SHP77 treated with DMSO at 0.1 percent for 48 hours (cell line): Measurements from ENCODE around the gene PRIM2.
"Not testable (repeated sequence)": the region's sequence is repeated elsewhere in the genome, so short reads cannot be mapped to it uniquely, and the experiment has no call there.

Source experiments
- DNase-seq: peaks from one replicate; lab custom pipeline; 2025; lab: John Stamatoyannopoulos, UW

Gene PRIM2

DNA sequence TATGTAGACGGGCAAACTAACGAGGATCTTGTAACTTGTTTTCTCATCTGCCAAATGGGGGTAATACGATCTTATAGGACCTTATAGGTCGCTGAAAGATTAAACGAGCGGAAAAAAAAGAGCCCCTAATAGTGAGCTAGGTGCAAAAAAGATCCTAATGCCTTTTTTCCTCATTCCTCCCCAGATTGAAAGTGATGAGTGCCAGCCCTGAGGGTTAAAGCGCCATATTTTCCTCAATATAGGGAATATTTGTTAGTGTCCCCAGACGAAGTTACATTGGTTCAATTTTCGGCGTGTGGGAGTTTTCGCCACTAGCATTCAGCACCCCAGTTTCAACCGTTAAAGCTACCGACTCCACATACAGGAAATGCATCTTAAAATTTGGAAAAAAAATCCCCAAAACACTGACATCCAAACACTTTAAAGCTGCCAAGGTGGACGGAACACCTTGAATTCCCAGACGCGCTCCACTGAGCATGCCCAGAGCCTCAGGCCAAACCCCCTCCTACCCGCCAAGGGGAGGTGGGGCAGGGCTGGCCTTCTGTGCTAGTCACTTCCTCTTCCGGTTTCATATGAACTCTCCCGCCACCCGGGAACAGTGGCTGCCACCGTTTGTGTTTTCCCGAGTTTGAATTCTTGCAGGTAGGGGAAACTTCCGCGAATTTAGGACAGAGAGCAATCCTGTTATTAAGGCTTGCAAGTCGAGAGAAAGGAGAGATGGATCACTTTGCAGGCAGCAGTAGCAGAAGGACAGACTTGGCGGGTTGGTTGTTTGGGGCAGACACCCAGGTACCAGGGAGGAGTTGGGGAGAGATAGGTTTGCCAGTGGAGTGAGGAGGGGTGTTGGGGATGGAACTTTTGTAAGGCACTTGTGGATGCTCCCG is at the start of gene PRIM2:
Gene PRIM2, plus strand, starts transcription at position 571 of the 884 bp plus-strand sequence. CDS start 816 bp downstream, outside the sequence.
- peak; percentile 67 for DNase-seq

DNA sequence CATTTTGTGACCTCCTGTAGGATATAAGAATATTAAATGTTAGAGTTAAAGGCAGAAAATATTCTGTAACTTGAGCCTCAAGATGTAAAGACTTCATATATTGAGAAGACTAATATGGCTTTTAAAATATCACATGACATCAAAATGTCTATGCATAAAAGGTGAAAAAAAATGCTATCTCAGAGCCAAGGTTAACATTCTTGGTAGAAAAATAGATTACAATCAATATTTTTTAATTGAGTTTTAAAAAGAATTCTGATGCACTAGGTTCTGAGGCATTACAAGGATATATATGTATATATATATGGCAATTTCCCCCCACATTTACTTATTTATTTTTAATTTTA is 49.2 kb upstream of the PRIM2 start:
- no peak for DNase-seq

- not testable (repeated sequence) for DNase-seq
These were observed 43.2 kb upstream of the PRIM2 start for GRCh38 chr6:57274113-57274824.

GRCh38 chr6:57275384-57275783 is 42.0 kb upstream of the PRIM2 start:
- no peak for DNase-seq

GRCh38 chr6:57276946-57277345 is 40.5 kb upstream of the PRIM2 start:
- DNase-seq: no peak

GRCh38 chr6:57278570-57278969 is 38.9 kb upstream of the PRIM2 start:
- no peak for DNase-seq

- DNase-seq: no peak
These were observed 38.4 kb upstream of the PRIM2 start for GRCh38 chr6:57279013-57279412.

GRCh38 chr6:57283106-57283505 is 34.3 kb upstream of the PRIM2 start:
- no peak for DNase-seq

GRCh38 chr6:57283911-57284455 is 33.4 kb upstream of the PRIM2 start:
- DNase-seq: no peak

- not testable (repeated sequence) for DNase-seq
These were observed 29.3 kb upstream of the PRIM2 start for GRCh38 chr6:57288136-57288535.

DNA sequence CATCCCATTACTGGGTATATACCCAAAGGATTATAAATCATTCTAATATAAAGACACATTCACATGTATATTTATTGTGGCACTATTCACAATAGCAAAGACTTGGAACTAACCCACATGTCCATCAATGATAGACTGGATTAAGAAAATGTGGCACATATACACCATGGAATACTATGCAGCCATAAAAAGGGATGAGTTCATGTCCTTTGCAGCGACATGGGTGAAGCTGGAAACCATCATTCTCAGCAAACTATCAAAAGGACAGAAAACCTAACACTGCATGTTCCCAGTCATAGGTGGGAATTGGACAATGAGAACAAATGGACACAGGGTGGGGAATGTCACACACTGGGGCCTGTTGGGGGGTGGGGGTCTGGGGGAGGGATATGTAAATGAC is 24.0 kb upstream of the PRIM2 start:
- DNase-seq: not testable (repeated sequence)

- no peak for DNase-seq
These were observed 22.5 kb upstream of the PRIM2 start for GRCh38 chr6:57294862-57295445.

DNA sequence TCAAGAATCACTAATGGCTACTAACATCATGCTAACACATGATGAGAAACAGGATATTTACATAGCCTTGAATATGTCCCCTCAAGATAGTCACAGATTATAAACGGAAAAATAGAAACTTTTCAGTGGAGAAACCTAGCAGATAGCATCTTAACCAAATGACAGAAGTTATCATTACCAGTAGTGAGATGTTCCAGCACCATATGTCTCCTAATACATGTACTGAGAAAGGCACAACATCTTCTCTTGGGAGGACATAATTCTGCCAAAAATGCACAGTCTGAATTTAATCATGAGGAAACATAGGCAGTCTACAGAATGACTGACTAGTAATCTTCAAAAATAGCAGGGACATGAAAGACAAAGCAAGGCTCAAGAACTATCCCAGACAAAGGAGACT is 19.9 kb upstream of the PRIM2 start:
- no peak for DNase-seq

DNA sequence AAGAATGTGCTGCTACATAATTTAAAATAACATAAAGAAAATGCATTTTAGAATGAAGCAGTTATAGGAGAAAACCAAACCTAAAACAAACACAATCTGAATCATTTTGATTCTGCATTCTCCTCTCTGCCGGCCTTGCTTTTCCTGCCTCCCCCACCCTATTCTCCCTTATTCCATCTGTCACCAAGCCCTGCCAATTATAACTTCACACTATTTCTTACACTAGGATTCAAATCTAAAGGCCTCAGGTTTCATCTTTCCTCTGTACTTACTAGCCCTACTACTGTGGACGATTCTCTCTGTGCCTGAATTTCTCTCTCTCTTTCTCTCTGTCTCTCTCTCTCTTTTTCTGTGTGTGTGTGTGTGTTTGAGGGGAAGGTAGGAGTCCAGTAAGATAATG is 18.7 kb upstream of the PRIM2 start:
- no peak for DNase-seq

- DNase-seq: no peak
These were observed 15.7 kb upstream of the PRIM2 start for GRCh38 chr6:57301757-57302156.

DNA sequence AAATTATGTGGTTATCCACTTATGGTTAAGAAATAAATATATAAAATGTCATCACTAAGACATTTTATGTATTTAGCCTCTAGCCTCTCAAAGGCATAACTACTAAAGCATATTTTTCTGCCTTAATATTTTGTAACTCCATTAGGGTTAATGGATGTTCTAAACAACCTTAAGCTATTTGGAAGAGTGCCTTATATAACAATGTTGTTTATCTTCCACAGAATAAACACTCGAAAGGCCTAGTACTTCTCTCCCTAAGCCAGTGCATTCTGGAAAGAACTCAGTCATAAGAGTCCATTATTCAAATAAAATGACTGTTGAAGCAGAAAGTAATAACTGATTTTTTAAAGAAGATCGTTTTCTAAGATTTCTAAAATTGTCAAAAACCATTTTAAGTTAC is 15.0 kb upstream of the PRIM2 start:
- no peak for DNase-seq

GRCh38 chr6:57303931-57304681 is 13.3 kb upstream of the PRIM2 start:
- DNase-seq: no peak

DNA sequence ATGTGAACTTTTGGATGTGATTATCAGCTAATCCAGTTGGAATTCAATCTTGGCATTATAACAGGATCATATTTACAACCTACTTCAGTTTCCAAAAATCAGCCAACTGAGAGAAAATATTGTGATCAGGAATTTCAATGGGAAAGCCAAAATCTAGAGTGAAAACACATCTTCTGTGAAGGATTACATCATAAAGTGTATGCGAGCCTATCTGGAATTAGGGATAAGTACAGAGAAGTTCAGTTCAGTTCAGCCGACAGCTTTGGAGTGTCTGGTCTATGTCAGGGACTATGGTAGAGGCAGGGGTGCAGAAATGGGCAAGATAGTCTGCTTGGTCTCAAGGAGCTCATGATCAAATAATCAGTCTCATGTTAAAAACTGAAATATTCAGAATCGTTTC is 12.3 kb upstream of the PRIM2 start:
- DNase-seq: no peak

DNA sequence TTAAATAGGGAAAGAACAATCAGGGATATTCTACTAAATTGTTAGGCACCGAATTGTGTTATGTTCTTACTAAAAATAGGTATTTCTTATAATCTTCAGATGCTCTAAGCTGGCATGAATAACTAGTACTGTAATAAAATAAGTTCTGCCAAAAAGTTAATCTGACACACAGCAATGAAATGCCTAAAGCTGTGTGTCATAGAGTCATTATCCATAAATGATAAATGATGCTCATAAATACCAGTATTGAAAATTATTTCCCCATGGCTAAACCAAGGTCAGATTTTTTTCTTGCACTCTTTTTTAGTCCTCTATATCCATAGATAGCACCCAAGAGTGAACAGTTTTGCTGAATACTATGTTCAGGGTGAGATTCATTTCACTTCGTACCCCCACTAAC is 11.7 kb upstream of the PRIM2 start:
- no peak for DNase-seq

DNA sequence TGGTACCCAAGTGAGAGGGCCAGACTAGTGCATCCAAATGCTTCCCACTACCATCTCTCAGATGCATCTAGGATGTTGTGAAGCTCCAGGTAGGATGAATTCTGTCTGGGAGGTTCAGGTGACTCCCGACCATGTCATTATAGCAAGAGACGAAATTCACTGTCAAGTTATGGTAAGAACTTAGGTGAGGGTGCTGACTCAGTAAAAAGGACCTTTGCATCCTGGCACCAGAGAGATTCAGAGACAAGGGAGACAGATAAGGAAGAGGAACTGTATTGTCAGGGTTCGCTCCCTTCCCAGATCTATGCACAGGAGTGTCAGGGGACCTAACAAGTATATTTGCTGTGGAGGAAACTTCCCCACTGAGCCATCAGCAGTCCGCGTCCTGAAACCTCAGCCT is 11.2 kb upstream of the PRIM2 start:
- no peak for DNase-seq

- DNase-seq: no peak
These were observed 9.6 kb upstream of the PRIM2 start for GRCh38 chr6:57307850-57308249.

DNA sequence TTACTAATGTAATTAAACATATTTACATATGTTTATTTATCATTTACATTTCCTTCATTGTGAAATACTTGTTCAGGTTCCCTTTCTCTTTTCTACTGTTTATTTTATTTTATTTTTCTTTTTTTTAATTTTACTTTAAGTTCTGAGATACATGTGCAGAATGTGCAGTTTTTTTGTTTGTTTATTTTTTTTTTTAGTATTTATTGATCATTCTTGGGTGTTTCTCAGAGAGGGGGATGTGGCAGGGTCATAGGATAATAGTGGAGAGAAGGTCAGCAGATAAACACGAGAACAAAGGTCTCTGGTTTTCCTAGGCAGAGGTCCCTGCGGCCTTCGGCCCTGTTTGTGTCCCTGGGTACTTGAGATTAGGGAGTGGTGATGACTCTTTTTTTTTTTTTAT is 8.7 kb upstream of the PRIM2 start:
- not testable (repeated sequence) for DNase-seq
